K562 (cell line): ENCODE measurements around the gene APOM. TPM values are rescaled to one million over a fixed set of nuclear protein-coding genes. Genes with fewer than 3 reads are reported as not detected.
A peak's percentile ranks its signal among the peaks of the same experiment; 100 is the strongest.

Source experiments
- ATAC-seq: fragments of 200-7000 bp; cut with Tn5 transposase; 3 replicates; pipeline ENCODE4 v1.9.1; 2020; ENCODE audit warnings: moderate library complexity
- BruUV-seq: library from RNA; stranded (reverse); fragments of 400-500 nt; replicated peaks from 2 replicates; lab custom pipeline; 2021; lab: Mats Ljungman, UMichigan
- CTCF ChIA-PET: fragments of 300-600 bp; formaldehyde crosslinking; extraction: SDS; loops from one replicate; lab custom pipeline; 2021; ENCODE audit warnings: low intra/inter-chr PET ratio; lab: Yijun Ruan, JAX
- POLR2A ChIA-PET: fragments of 300-600, 350-650 bp; sonication (Branson Sonifier 250); formaldehyde crosslinking; extraction: SDS; loops from one replicate; lab custom pipeline; 2021; ENCODE audit warnings: antibody characterized with exemption, inconsistent platforms; lab: Yijun Ruan, JAX
- DNase-seq, 4 experiments: peaks; one replicate each; pipeline versions ENCODE4 v3.0.0 to v3.0.0-alpha.2; 2011 to 2018; ENCODE audit warnings: low spot score in 3 of 4, mixed read lengths in 3 of 4; ENCODE audit errors: extremely low read depth in 1 of 4
- FAIRE-seq: peaks from 2 replicates; lab custom pipeline; 2011; peaks lifted over from hg19 to GRCh38; lab: Jason Lieb, UNC
- H2AFZ ChIP-seq: 2 replicates; pipeline ENCODE4 v1.6.0; 2011; ENCODE audit warnings: low read depth, low read length, control low read depth, inconsistent platforms
- H3K27ac ChIP-seq: fragments of 200-600 bp; 3 replicates; pipeline ENCODE4 v1.8.0; 2011; ENCODE audit warnings: low read depth, mild to moderate bottlenecking, control low read depth, inconsistent platforms, low read length, moderate library complexity, mixed read lengths; ENCODE audit errors: extremely low read depth
- H3K27me3 ChIP-seq, 2 experiments: fragments of 300-600 bp in 1 of 2; 2 replicates in 1 of 2; 3 replicates in 1 of 2; pipeline versions ENCODE4 v1.6.0 to v1.8.0; 2011; ENCODE audit warnings: inconsistent platforms in 2 of 2, low read length in 2 of 2, mild to moderate bottlenecking in 1 of 2, mixed read lengths in 1 of 2, moderate library complexity in 1 of 2; ENCODE audit not compliant: control insufficient read depth in 2 of 2, insufficient read depth in 2 of 2
- H3K36me3 ChIP-seq: fragments of 300-600 bp; 3 replicates; pipeline ENCODE4 v1.8.0; 2011; ENCODE audit warnings: mild to moderate bottlenecking, low read length, inconsistent platforms; ENCODE audit not compliant: control insufficient read depth, insufficient read depth
- H3K4me1 ChIP-seq, 2 experiments: fragments of 200-600 bp in 1 of 2; replicated peaks in 1 of 2; 2 replicates in 1 of 2; 3 replicates in 1 of 2; pipeline versions ENCODE4 v1.5.1 to v1.8.0; 2011; ENCODE audit warnings: inconsistent platforms in 2 of 2, low read length in 2 of 2, mild to moderate bottlenecking in 1 of 2, mixed read lengths in 1 of 2, moderate library complexity in 1 of 2; ENCODE audit not compliant: control insufficient read depth in 2 of 2, insufficient read depth in 2 of 2
- H3K4me2 ChIP-seq: 2 replicates; pipeline ENCODE4 v1.6.1; 2011; ENCODE audit warnings: low read length, control low read depth, inconsistent platforms, mixed read lengths; ENCODE audit not compliant: insufficient read depth
- H3K4me3 ChIP-seq: fragments of 200-600 bp; sonication (generic), shearing (Covaris generic); 2 replicates; pipeline ENCODE4 v1.5.1; 2016; ENCODE audit warnings: control low read depth, inconsistent platforms
- H3K79me2 ChIP-seq: fragments of 200-600 bp; 3 replicates; pipeline ENCODE4 v1.8.0; 2011; ENCODE audit warnings: low read length, inconsistent platforms; ENCODE audit not compliant: control insufficient read depth, insufficient read depth
- H3K9ac ChIP-seq, 2 experiments: 2 replicates each; pipeline versions ENCODE4 v1.6.0 to v1.6.1; 2011; ENCODE audit warnings: low read depth in 2 of 2, low read length in 2 of 2, control low read depth in 1 of 2, inconsistent platforms in 1 of 2, mild to moderate bottlenecking in 1 of 2, mixed read lengths in 1 of 2; ENCODE audit not compliant: insufficient read depth in 1 of 2
- H3K9me1 ChIP-seq: one replicate; pipeline ENCODE4 v1.6.0; 2011; ENCODE audit warnings: inconsistent platforms, mild to moderate bottlenecking, low read length, moderate library complexity; ENCODE audit not compliant: control insufficient read depth, insufficient read depth
- H3K9me3 ChIP-seq: replicated peaks from 2 replicates; pipeline ENCODE4 v1.5.1; 2011; ENCODE audit warnings: low read depth, low read length, inconsistent platforms; ENCODE audit not compliant: control insufficient read depth, insufficient read depth
- H4K20me1 ChIP-seq: replicated peaks from 2 replicates; pipeline ENCODE4 v1.6.1; 2011; ENCODE audit warnings: low read length, inconsistent platforms, mixed read lengths; ENCODE audit not compliant: control insufficient read depth, insufficient read depth
- C11orf30 ChIP-seq: fragments of 450-650 bp; IDR thresholded peaks from 2 replicates; pipeline ENCODE4 v1.6.1; 2016; ENCODE audit warnings: low read depth, mild to moderate bottlenecking
- FOXP4 ChIP-seq: sonication (generic); formaldehyde crosslinking; IDR thresholded peaks from 2 replicates; pipeline ENCODE4 v1.8.0; 2022; ENCODE audit warnings: mild to moderate bottlenecking, missing genetic modification reagents, borderline replicate concordance
- KLF13 ChIP-seq: fragments of 450-650 bp; IDR thresholded peaks from 2 replicates; pipeline ENCODE4 v1.6.1; 2016; ENCODE audit warnings: missing genetic modification characterization, low read depth, mild to moderate bottlenecking, missing compliant biosample characterization, moderate library complexity, borderline replicate concordance
- MBD1 ChIP-seq: fragments of 250-450 bp; sonication (Bioruptor Pico); IDR thresholded peaks from 2 replicates; pipeline ENCODE4 v1.8.0; 2022; ENCODE audit warnings: inconsistent platforms
- PHB ChIP-seq: fragments of 250-450 bp; sonication (Bioruptor Pico); IDR thresholded peaks from 2 replicates; pipeline ENCODE4 v1.5.0; 2021
- PTBP1 ChIP-seq: fragments of 200-400 bp; formaldehyde crosslinking; IDR thresholded peaks from 2 replicates; pipeline ENCODE4 v1.6.1; 2017; ENCODE audit warnings: low read depth, low read length
- SMARCA5 ChIP-seq: fragments of 450-650 bp; IDR thresholded peaks from 2 replicates; pipeline ENCODE4 v1.6.1; 2016
- SPI1 ChIP-seq: IDR thresholded peaks from 2 replicates; pipeline ENCODE4 v1.6.1; 2011; ENCODE audit warnings: low read depth, low read length, control low read depth, borderline replicate concordance
- TAF15 ChIP-seq: fragments of 200-400 bp; formaldehyde crosslinking; IDR thresholded peaks from 2 replicates; pipeline ENCODE4 v1.6.1; 2017; ENCODE audit warnings: mild to moderate bottlenecking, low read depth, low read length, moderate library complexity
- ZNF24 ChIP-seq: fragments of 450-650 bp; IDR thresholded peaks from 2 replicates; pipeline ENCODE4 v1.6.1; 2016
- ZNF583 ChIP-seq: fragments of 250-450 bp; sonication (Bioruptor Pico); IDR thresholded peaks from 2 replicates; pipeline ENCODE4 v1.4.0; 2020
- whole genome bisulfite sequencing: fragments of 100-300 bp; shearing (Covaris generic); methylation state at CpG from one replicate; pipeline ENCODE4 v1.1.6; 2016; ENCODE audit warnings: low coverage, mixed read lengths; ENCODE audit not compliant: insufficient coverage; ENCODE audit errors: missing lambda C conversion rate; 5-methylcytosine and 5-hydroxymethylcytosine counted together
- in situ Hi-C: fragments of 300-500 bp; cut with MboI; formaldehyde crosslinking; loops from 4 replicates; pipeline ENCODE4 v1.15.0; 2018; ENCODE audit warnings: inconsistent platforms, mixed read lengths
- intact Hi-C: fragments of 100-400 bp; cut with micrococcal nuclease; formaldehyde crosslinking; loops from 2 replicates; pipeline ENCODE4 v1.14.2; 2022
- polyA plus RNA-seq, 8 experiments: library from polyadenylated mRNA; depleted of rRNA in 4 of 8; stranded (reverse) in 5 of 8; unstranded in 3 of 8; fragments of >200 nt; fragmentation: Nextera tagmentation in 2 of 8; fragmentation: Illumina TruSeq in 1 of 8; extraction: Ambion mirVana in 2 of 8; extraction: Trizol in 1 of 8; gene quantifications; 2 replicates each; pipeline versions ENCODE4 v1.2.1 to v1.2.3, GENCODE V29; 2011 to 2014; ENCODE audit warnings: inconsistent platforms in 1 of 8, missing spikeins in 1 of 8
- total RNA-seq, 7 experiments: library from RNA; depleted of rRNA in 6 of 7; stranded (reverse); fragments of >200 nt in 6 of 7; fragmentation: Illumina TruSeq in 2 of 7; extraction: Trizol in 2 of 7; gene quantifications; 2 replicates each; pipeline versions ENCODE4 v1.2.1 to v1.2.3, GENCODE V29; 2011 to 2021; ENCODE audit warnings: low replicate concordance in 1 of 7
- TF ChIP-seq, protein P1 (sequence below), 3 experiments: IDR thresholded peaks in 2 of 3; conservative IDR thresholded peaks in 1 of 3; 2 replicates each; pipeline ENCODE4 v1.5.1; 2011 to 2012; ENCODE audit warnings: low read length in 3 of 3, mild to moderate bottlenecking in 3 of 3, control low read depth in 2 of 3, improper control_type of control experiment in 1 of 3, inconsistent platforms in 1 of 3, low read depth in 1 of 3, mixed read lengths in 1 of 3, moderate library complexity in 1 of 3; ENCODE audit not compliant: insufficient read depth in 2 of 3
- TF ChIP-seq, protein P2 (sequence below): IDR thresholded peaks from 2 replicates; pipeline ENCODE4 v1.6.1; 2014; ENCODE audit warnings: antibody characterized with exemption

APOM gene
- total and polyA plus RNA-seq, 9 of the 15 experiments (the other 6 are each of a cell fraction or from before 2014, with no cell fraction given): 5.7 to 24.3 (median 10.4) TPM

- BruUV-seq: TSS peak; percentile 5
- H3K36me3 ChIP-seq: peaks cover 59% of the 10 kb centered on the region
- CTCF ChIA-PET: no interaction called here
- in situ Hi-C loops: loop anchor here (5.0 kb wide), 2 partner anchors 113 to 202 kb away; partner anchors contain the start of genes ATP6V1G2, NEU1 and NFKBIL1
- peak within 1 kb of the TSS; percentile 41 for H2AFZ ChIP-seq
- peak within 1 kb of the TSS; percentile 80 to 93 for H3K9ac ChIP-seq
- intact Hi-C loops: loop anchor here (1.0 to 10.0 kb wide), 2 partner anchors 8 to 514 kb away; partner anchors contain the start of genes AGPAT1, BAG6 and RNF5
- FAIRE-seq (peak; percentile 80), ATAC-seq (peak; percentile 82), DNase-seq (peak; percentile 93 to 99 (median 96))
- H3K4me3 ChIP-seq: peak within 1 kb of the TSS; percentile 52
- 1% methylated on average over 52 of the region's 52 CpGs for WGBS
- POLR2A ChIA-PET: interaction anchor here (0.6 to 9.8 kb wide), 42 partner anchors 8 to 1311 kb away, joined by 3 to 267 read pairs (median 5); partner anchors contain the start of genes ABHD16A, APOM, BAG6 and CLIC1
- peaks cover 84% of the 10 kb centered on the region for H3K79me2 ChIP-seq
- peaks cover 47 to 65% of the 10 kb centered on the region in 2 experiments for H3K4me1 ChIP-seq
- peaks cover 8% of the 10 kb centered on the region; the same call in 1 of the 2 replicates for H4K20me1 ChIP-seq
- H3K27ac ChIP-seq: peak within 1 kb of the TSS; percentile 80
- H3K4me2 ChIP-seq: peak within 1 kb of the TSS; percentile 98
- no peaks in the 10 kb centered on the region for H3K27me3 ChIP-seq
- no peaks in the 10 kb centered on the region for H3K9me3 ChIP-seq
- no peaks in the 10 kb centered on the region for H3K9me1 ChIP-seq
- peak; percentile 62; the same call in 1 of the 2 replicates for TF ChIP-seq ZNF24
- 0 out of 2 replicates have a peak, but pooled peaks have one; percentile 0 for TF ChIP-seq SPI1
- TF ChIP-seq TAF15: no peak
- TF ChIP-seq, protein P1, sequence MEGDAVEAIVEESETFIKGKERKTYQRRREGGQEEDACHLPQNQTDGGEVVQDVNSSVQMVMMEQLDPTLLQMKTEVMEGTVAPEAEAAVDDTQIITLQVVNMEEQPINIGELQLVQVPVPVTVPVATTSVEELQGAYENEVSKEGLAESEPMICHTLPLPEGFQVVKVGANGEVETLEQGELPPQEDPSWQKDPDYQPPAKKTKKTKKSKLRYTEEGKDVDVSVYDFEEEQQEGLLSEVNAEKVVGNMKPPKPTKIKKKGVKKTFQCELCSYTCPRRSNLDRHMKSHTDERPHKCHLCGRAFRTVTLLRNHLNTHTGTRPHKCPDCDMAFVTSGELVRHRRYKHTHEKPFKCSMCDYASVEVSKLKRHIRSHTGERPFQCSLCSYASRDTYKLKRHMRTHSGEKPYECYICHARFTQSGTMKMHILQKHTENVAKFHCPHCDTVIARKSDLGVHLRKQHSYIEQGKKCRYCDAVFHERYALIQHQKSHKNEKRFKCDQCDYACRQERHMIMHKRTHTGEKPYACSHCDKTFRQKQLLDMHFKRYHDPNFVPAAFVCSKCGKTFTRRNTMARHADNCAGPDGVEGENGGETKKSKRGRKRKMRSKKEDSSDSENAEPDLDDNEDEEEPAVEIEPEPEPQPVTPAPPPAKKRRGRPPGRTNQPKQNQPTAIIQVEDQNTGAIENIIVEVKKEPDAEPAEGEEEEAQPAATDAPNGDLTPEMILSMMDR (IDR thresholded peaks at IDR 0.05 in 2 of 3, conservative IDR thresholded peaks at IDR 0.05 in 1 of 3; ENCODE audit: insufficient read depth in 2 of 3, low read depth in 1 of 3, low read length in 3 of 3): no peak
- TF ChIP-seq KLF13 (tag): peak; percentile 63; the same call in 1 of the 2 replicates
- no peak; the same call in 1 of the 2 replicates for TF ChIP-seq ZNF583 (CRISPR knock-in tag)
- no peak; the same call in 1 of the 2 replicates for TF ChIP-seq FOXP4 (CRISPR knock-in tag)
- no peak for TF ChIP-seq C11orf30
- no peak for TF ChIP-seq MBD1
- TF ChIP-seq, protein P2, sequence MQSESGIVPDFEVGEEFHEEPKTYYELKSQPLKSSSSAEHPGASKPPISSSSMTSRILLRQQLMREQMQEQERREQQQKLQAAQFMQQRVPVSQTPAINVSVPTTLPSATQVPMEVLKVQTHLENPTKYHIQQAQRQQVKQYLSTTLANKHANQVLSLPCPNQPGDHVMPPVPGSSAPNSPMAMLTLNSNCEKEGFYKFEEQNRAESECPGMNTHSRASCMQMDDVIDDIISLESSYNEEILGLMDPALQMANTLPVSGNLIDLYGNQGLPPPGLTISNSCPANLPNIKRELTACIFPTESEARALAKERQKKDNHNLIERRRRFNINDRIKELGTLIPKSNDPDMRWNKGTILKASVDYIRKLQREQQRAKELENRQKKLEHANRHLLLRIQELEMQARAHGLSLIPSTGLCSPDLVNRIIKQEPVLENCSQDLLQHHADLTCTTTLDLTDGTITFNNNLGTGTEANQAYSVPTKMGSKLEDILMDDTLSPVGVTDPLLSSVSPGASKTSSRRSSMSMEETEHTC: no peak
- no peak for TF ChIP-seq PTBP1
- peak; percentile 99 for TF ChIP-seq PHB (CRISPR knock-in tag)
- no peak for TF ChIP-seq SMARCA5
Observed at GRCh38 chr6:31660381-31661261, 4.9 kb downstream of the APOM start, which contains the start of gene C6orf47. TSS of gene C6orf47 (minus strand) at chr6:31660778. CDS start at chr6:31659947, 831 bp downstream.
